Smooth muscle cell (in vitro differentiated cells): ENCODE measurements around the gene PHF21B. TPM values are rescaled to one million over a fixed set of nuclear protein-coding genes. Genes with fewer than 3 reads are reported as not detected.

ENCODE experiments used
- DNase-seq: peaks from one replicate; lab custom pipeline; 2025; ENCODE audit not compliant: unreplicated experiment; lab: John Stamatoyannopoulos, UW
- H2AFZ ChIP-seq: fragments of 200-600 bp; sonication (generic); 2 replicates; pipeline ENCODE4 v1.6.0; 2016; ENCODE audit warnings: antibody characterized with exemption, low read depth, mild to moderate bottlenecking
- H3F3A ChIP-seq: fragments of 200-600 bp; sonication (generic); 2 replicates; pipeline ENCODE4 v1.6.0; 2017; ENCODE audit warnings: antibody characterized with exemption, low read depth
- H3K27ac ChIP-seq: fragments of 200-600 bp; sonication (generic); 2 replicates; pipeline ENCODE4 v1.5.1; 2016; ENCODE audit warnings: low read depth, mild to moderate bottlenecking
- H3K27me3 ChIP-seq: fragments of 200-600 bp; sonication (generic); 2 replicates; pipeline ENCODE4 v1.6.1; 2016; ENCODE audit warnings: low read depth, mild to moderate bottlenecking
- H3K36me3 ChIP-seq: fragments of 200-600 bp; sonication (generic); 2 replicates; pipeline ENCODE4 v1.5.1; 2016; ENCODE audit warnings: low read depth
- H3K4me1 ChIP-seq: fragments of 200-600 bp; sonication (generic); 2 replicates; pipeline ENCODE4 v1.5.1; 2016; ENCODE audit warnings: low read depth
- H3K4me2 ChIP-seq: fragments of 200-600 bp; sonication (generic); 2 replicates; pipeline ENCODE4 v1.6.0; 2016; ENCODE audit warnings: mild to moderate bottlenecking
- H3K4me3 ChIP-seq: fragments of 200-600 bp; sonication (generic); 2 replicates; pipeline ENCODE4 v1.5.1; 2016; ENCODE audit warnings: mild to moderate bottlenecking
- H3K79me2 ChIP-seq: fragments of 200-600 bp; sonication (generic); 2 replicates; pipeline ENCODE4 v1.6.0; 2016; ENCODE audit warnings: low read depth, mild to moderate bottlenecking
- H3K9ac ChIP-seq: fragments of 200-600 bp; sonication (generic); 2 replicates; pipeline ENCODE4 v1.6.0; 2016; ENCODE audit warnings: low read depth
- H3K9me3 ChIP-seq: fragments of 200-600 bp; sonication (generic); replicated peaks from 2 replicates; pipeline ENCODE4 v1.5.1; 2016; ENCODE audit warnings: low read depth
- H4K20me1 ChIP-seq: fragments of 200-600 bp; sonication (generic); 2 replicates; pipeline ENCODE4 v1.6.0; 2016; ENCODE audit warnings: low read depth
- WGBS: methylation state at CpG from one replicate; pipeline ENCODE4 v1.1.7; 2016; ENCODE audit warnings: low lambda C conversion rate; 5-methylcytosine and 5-hydroxymethylcytosine counted together
- polyA plus RNA-seq: library from polyadenylated mRNA; unstranded; fragments of >200 nt; fragmentation: Nextera tagmentation; extraction: Ambion mirVana; gene quantifications from 2 replicates; pipeline ENCODE4 v1.2.1, GENCODE V29; 2016
- total RNA-seq: library from RNA; depleted of rRNA; stranded (reverse); fragments of >200 nt; gene quantifications from 2 replicates; pipeline ENCODE4 v1.2.3, GENCODE V29; 2014
- TF ChIP-seq, protein P1 (sequence below): fragments of 200-600 bp; sonication (generic); IDR thresholded peaks from 2 replicates; pipeline ENCODE4 v1.5.1; 2017; ENCODE audit warnings: borderline replicate concordance, mild to moderate bottlenecking, antibody characterized with exemption; ENCODE audit not compliant: insufficient read depth, poor library complexity, severe bottlenecking

Gene PHF21B
- total and polyA plus RNA-seq, 2 experiments from 2014 or later = 0.13 TPM

DNA sequence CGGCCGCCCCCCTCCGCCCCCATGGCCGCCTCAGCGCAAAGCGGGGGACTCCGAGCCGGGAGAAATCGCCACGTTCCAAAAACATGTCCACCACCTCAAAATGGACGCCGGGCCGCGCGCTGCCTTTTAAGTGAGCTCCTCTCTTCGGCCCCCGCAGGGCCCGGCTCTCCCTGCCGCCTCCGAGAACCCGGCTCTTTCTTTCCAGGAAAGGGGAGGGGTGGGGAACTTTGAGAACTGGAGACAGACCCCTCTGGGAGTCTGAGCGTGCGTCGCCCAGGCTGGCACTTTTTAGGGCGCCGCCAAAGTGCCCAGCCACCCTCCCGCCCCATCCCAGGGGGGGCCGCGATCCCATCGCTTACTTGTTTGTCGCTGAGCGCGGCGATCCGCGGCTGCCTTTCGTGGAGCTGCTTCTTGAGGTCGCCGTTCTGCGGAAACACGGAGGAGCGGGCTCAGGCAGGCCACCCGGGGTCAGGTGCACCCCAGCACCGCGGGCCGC lies 1.6 kb downstream of the PHF21B start:
- TF ChIP-seq, protein P1, sequence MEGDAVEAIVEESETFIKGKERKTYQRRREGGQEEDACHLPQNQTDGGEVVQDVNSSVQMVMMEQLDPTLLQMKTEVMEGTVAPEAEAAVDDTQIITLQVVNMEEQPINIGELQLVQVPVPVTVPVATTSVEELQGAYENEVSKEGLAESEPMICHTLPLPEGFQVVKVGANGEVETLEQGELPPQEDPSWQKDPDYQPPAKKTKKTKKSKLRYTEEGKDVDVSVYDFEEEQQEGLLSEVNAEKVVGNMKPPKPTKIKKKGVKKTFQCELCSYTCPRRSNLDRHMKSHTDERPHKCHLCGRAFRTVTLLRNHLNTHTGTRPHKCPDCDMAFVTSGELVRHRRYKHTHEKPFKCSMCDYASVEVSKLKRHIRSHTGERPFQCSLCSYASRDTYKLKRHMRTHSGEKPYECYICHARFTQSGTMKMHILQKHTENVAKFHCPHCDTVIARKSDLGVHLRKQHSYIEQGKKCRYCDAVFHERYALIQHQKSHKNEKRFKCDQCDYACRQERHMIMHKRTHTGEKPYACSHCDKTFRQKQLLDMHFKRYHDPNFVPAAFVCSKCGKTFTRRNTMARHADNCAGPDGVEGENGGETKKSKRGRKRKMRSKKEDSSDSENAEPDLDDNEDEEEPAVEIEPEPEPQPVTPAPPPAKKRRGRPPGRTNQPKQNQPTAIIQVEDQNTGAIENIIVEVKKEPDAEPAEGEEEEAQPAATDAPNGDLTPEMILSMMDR = no peak
- Histone ChIP-seq H3K27ac (no peak overlapping the region), H3K4me2 (peak overlapping the region; percentile 97), H3K9ac (no peak overlapping the region), H3K9me3 (no peaks in the 10 kb centered on the region), H3K27me3 (no peaks in the 10 kb centered on the region), H3K4me3 (peak overlapping the region; percentile 73), H3K79me2 (no peaks in the 10 kb centered on the region), H2AFZ (peak overlapping the region; percentile 94), H4K20me1 (no peaks in the 10 kb centered on the region), H3K36me3 (no peaks in the 10 kb centered on the region), H3K4me1 (peaks cover 6% of the 10 kb centered on the region), H3F3A (peaks cover 9% of the 10 kb centered on the region)
- no peak for DNase-seq
- WGBS = under 1% methylated on average over 23 of the region's 46 CpGs

DNA sequence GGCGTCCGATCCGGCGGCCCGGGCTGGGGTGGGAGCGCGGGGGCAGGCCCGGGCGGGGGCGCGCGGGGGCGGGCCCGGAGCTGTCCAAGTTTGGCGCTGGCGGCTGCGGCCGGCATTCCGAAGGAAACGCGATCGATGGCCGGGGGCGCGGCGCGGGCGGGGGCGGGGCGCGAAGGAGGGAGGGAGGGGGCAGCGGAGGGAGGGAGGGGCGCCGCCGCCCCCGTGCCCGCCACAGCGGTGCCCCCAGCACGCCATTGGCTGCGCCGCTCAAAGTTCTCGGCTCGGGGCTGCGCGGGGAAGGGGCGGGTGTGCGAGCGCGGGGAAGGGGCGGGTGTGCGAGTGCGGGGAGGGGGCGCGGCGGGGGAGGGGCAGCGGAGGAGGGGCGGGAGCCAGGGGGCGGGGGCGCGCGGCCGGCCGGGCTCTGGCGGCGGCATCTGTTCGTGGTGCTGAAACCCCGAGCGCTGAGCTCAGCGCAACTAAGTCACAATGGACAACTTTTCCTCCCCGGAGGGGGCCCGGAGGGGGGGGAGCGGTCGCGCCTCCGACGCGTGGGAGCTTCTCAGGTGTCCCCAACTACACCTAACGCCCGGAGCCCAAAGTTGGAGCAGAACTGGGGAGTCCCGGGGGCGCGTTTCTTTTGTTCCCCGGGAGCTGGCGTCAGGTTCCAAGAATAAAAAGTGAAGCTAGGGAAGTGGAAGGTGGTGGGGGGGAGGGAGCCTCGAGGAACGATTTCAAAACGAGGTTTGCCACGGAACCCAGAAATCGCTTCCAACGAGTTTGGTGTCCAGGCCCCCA lies 2.2 kb downstream of the PHF21B start:
- DNase-seq = peak; percentile 27
- peak overlapping the region; percentile 73 for H3K4me3 ChIP-seq
- peak overlapping the region; percentile 94 for H2AFZ ChIP-seq
- H3K79me2 ChIP-seq = no peaks in the 10 kb centered on the region
- peak overlapping the region; percentile 97 for H3K4me2 ChIP-seq
- TF ChIP-seq, protein P1 = no peak
- no peaks in the 10 kb centered on the region for H3K27me3 ChIP-seq
- H3K4me1 ChIP-seq = peaks cover 6% of the 10 kb centered on the region
- peaks cover 9% of the 10 kb centered on the region for H3F3A ChIP-seq
- H3K9ac ChIP-seq = no peak overlapping the region
- no peaks in the 10 kb centered on the region for H3K9me3 ChIP-seq
- no peaks in the 10 kb centered on the region for H3K36me3 ChIP-seq
- no peaks in the 10 kb centered on the region for H4K20me1 ChIP-seq
- whole genome bisulfite sequencing = under 1% methylated on average over 43 of the region's 90 CpGs
- H3K27ac ChIP-seq = no peak overlapping the region

DNA sequence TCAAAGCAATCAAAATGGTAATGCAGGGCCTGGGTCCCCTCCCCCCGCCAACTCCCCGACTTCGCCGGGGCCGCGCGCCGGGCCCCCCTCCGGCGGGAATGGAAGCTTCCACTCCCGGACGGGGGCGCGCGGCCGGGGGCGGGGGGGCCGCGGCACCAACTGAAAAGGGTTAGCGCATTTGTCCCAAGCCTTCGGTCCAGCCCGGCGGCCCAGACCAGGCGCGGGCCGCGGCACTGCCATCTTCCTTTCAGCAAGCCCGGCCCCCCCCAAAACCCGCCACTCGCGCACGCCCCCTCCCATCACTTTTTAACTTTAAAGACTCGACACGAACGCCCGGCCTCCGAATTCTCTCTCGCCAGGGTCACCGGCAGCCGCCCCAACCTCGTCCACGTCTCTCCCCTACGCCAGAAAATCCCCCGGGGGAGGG lies 2.8 kb downstream of the PHF21B start:
- Histone ChIP-seq H3K79me2 (no peaks in the 10 kb centered on the region), H3K9me3 (no peaks in the 10 kb centered on the region), H3K4me1 (peaks cover 6% of the 10 kb centered on the region), H2AFZ (peak overlapping the region; percentile 49), H3K36me3 (no peaks in the 10 kb centered on the region), H3K4me2 (peak overlapping the region; percentile 97), H4K20me1 (no peaks in the 10 kb centered on the region), H3K27ac (no peak overlapping the region), H3F3A (peaks cover 9% of the 10 kb centered on the region), H3K4me3 (peak overlapping the region; percentile 73), H3K9ac (no peak overlapping the region), H3K27me3 (no peaks in the 10 kb centered on the region)
- no peak for DNase-seq
- TF ChIP-seq, protein P1 = no peak
- 0% methylated on average over 1 of the region's 44 CpGs for WGBS
